SK-N-SH treated with all-trans-retinoic acid at 6 μM for 48 hours (cell line): Measurements from ENCODE around the gene KCNIP1.

Source experiments
- ATAC-seq: fragments of 200-7000 bp; cut with Tn5 transposase; 3 replicates; pipeline ENCODE4 v1.9.1; 2020; ENCODE audit warnings: mild to moderate bottlenecking, moderate library complexity
- BACH2 ChIP-seq: fragments of 250-450 bp; sonication (Bioruptor Pico); IDR thresholded peaks from 2 replicates; pipeline ENCODE4 v1.9.0; 2021; ENCODE audit warnings: mild to moderate bottlenecking, borderline replicate concordance
- CSDC2 ChIP-seq: fragments of 250-450 bp; sonication (Bioruptor Pico); IDR thresholded peaks from 2 replicates; pipeline ENCODE4 v1.5.0; 2020; ENCODE audit warnings: mild to moderate bottlenecking, moderate library complexity
- ESRRG ChIP-seq: fragments of 250-450 bp; sonication (Bioruptor Pico); IDR thresholded peaks from 2 replicates; pipeline ENCODE4 v1.6.1; 2021; ENCODE audit warnings: mild to moderate bottlenecking
- GLIS3 ChIP-seq: fragments of 250-450 bp; sonication (Bioruptor Pico); IDR thresholded peaks from 2 replicates; pipeline ENCODE4 v1.5.0; 2020; ENCODE audit warnings: mild to moderate bottlenecking, moderate library complexity
- ISL1 ChIP-seq: fragments of 250-450 bp; sonication (Bioruptor Pico); IDR thresholded peaks from 2 replicates; pipeline ENCODE4 v2.1.2; 2022; ENCODE audit warnings: mild to moderate bottlenecking, moderate library complexity
- OSR1 ChIP-seq: fragments of 250-450 bp; sonication (Bioruptor Pico); IDR thresholded peaks from 2 replicates; pipeline ENCODE4 v1.8.0; 2022; ENCODE audit warnings: moderate library complexity, mild to moderate bottlenecking, inconsistent platforms
- PPARA ChIP-seq: fragments of 250-450 bp; sonication (Bioruptor Pico); IDR thresholded peaks from 2 replicates; pipeline ENCODE4 v1.5.0; 2020; ENCODE audit warnings: mild to moderate bottlenecking, borderline replicate concordance
- RARB ChIP-seq: fragments of 250-450 bp; sonication (Bioruptor Pico); IDR thresholded peaks from 2 replicates; pipeline ENCODE4 v1.8.0; 2021; ENCODE audit warnings: mild to moderate bottlenecking, moderate library complexity
- SNAI2 ChIP-seq: fragments of 250-450 bp; sonication (Bioruptor Pico); IDR thresholded peaks from 2 replicates; pipeline ENCODE4 v1.5.0; 2020; ENCODE audit warnings: mild to moderate bottlenecking, moderate library complexity
- TCF4 ChIP-seq: fragments of 250-450 bp; sonication (Bioruptor Pico); IDR thresholded peaks from 2 replicates; pipeline ENCODE4 v1.8.0; 2021; ENCODE audit warnings: mild to moderate bottlenecking, moderate library complexity, borderline replicate concordance
- TOX ChIP-seq: fragments of 250-450 bp; sonication (Bioruptor Pico); IDR thresholded peaks from 2 replicates; pipeline ENCODE4 v1.8.0; 2021; ENCODE audit warnings: mild to moderate bottlenecking, moderate library complexity, borderline replicate concordance
- ZC3H10 ChIP-seq: fragments of 250-450 bp; sonication (Bioruptor Pico); IDR thresholded peaks from 2 replicates; pipeline ENCODE4 v1.5.1; 2021; ENCODE audit warnings: mild to moderate bottlenecking, moderate library complexity
- ZFP3 ChIP-seq: fragments of 250-450 bp; sonication (Bioruptor Pico); IDR thresholded peaks from 2 replicates; pipeline ENCODE4 v1.5.0; 2020; ENCODE audit warnings: mild to moderate bottlenecking, moderate library complexity
- ZFP30 ChIP-seq: fragments of 450-650 bp; formaldehyde crosslinking; IDR thresholded peaks from 2 replicates; pipeline ENCODE4 v1.5.0; 2022; ENCODE audit warnings: mild to moderate bottlenecking, moderate library complexity
- ZNF565 ChIP-seq: fragments of 450-650 bp; formaldehyde crosslinking; conservative IDR thresholded peaks from 2 replicates; pipeline ENCODE4 v1.5.0; 2020; ENCODE audit warnings: low read depth, mild to moderate bottlenecking, moderate library complexity
- ZNF70 ChIP-seq: fragments of 450-650 bp; formaldehyde crosslinking; IDR thresholded peaks from 2 replicates; pipeline ENCODE4 v1.5.0; 2020; ENCODE audit warnings: mild to moderate bottlenecking, moderate library complexity
- ZNF8 ChIP-seq: fragments of 450-650 bp; formaldehyde crosslinking; IDR thresholded peaks from 2 replicates; pipeline ENCODE4 v1.5.0; 2020; ENCODE audit warnings: mild to moderate bottlenecking, moderate library complexity
- TF ChIP-seq, protein P1 (sequence below): fragments of 250-450 bp; sonication (Bioruptor Pico); IDR thresholded peaks from 2 replicates; pipeline ENCODE4 v1.5.0; 2020; ENCODE audit warnings: mild to moderate bottlenecking, moderate library complexity
- TF ChIP-seq, protein P2 (sequence below): fragments of 250-450 bp; sonication (Bioruptor Pico); IDR thresholded peaks from 2 replicates; pipeline ENCODE4 v1.8.0; 2020; ENCODE audit warnings: mild to moderate bottlenecking, moderate library complexity, borderline replicate concordance
- TF ChIP-seq, protein P3 (sequence below): fragments of 250-450 bp; sonication (Bioruptor Pico); IDR thresholded peaks from 2 replicates; pipeline ENCODE4 v1.5.1; 2020; ENCODE audit warnings: low read depth, mild to moderate bottlenecking, moderate library complexity
- TF ChIP-seq, protein P4 (sequence below): fragments of 250-450 bp; sonication (Bioruptor Pico); IDR thresholded peaks from 2 replicates; pipeline ENCODE4 v1.8.0; 2021; ENCODE audit warnings: low read depth, mild to moderate bottlenecking, moderate library complexity, borderline replicate concordance
- TF ChIP-seq, protein P5 (sequence below): fragments of 250-450 bp; sonication (Bioruptor Pico); IDR thresholded peaks from 2 replicates; pipeline ENCODE4 v1.5.1; 2021; ENCODE audit warnings: mild to moderate bottlenecking, moderate library complexity

Gene KCNIP1

DNA sequence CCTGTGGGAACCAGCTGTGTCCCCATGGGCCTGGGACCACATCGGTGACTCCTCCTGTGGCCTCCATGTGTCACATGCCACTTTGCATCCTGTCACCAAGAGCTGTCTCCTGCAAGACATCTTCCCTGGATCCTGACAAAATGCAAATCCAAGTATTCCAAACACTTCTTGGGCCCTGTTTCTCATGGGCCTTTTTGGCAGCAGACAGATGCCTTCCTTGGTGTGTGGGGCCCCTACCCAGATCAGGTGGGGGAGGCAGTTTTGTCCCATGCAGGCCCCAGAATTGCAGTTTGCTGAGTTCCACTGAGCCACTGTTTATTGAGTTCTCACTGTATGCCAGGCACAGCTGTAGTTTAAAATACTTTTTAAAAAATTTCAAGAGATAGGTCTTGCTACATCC lies 217.2 kb downstream of the KCNIP1 start:
- no peak for TF ChIP-seq BACH2 (CRISPR knock-in tag)
- TF ChIP-seq, protein P1, sequence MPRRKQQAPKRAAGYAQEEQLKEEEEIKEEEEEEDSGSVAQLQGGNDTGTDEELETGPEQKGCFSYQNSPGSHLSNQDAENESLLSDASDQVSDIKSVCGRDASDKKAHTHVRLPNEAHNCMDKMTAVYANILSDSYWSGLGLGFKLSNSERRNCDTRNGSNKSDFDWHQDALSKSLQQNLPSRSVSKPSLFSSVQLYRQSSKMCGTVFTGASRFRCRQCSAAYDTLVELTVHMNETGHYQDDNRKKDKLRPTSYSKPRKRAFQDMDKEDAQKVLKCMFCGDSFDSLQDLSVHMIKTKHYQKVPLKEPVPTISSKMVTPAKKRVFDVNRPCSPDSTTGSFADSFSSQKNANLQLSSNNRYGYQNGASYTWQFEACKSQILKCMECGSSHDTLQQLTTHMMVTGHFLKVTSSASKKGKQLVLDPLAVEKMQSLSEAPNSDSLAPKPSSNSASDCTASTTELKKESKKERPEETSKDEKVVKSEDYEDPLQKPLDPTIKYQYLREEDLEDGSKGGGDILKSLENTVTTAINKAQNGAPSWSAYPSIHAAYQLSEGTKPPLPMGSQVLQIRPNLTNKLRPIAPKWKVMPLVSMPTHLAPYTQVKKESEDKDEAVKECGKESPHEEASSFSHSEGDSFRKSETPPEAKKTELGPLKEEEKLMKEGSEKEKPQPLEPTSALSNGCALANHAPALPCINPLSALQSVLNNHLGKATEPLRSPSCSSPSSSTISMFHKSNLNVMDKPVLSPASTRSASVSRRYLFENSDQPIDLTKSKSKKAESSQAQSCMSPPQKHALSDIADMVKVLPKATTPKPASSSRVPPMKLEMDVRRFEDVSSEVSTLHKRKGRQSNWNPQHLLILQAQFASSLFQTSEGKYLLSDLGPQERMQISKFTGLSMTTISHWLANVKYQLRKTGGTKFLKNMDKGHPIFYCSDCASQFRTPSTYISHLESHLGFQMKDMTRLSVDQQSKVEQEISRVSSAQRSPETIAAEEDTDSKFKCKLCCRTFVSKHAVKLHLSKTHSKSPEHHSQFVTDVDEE (CRISPR knock-in tag): no peak
- TF ChIP-seq, protein P2, sequence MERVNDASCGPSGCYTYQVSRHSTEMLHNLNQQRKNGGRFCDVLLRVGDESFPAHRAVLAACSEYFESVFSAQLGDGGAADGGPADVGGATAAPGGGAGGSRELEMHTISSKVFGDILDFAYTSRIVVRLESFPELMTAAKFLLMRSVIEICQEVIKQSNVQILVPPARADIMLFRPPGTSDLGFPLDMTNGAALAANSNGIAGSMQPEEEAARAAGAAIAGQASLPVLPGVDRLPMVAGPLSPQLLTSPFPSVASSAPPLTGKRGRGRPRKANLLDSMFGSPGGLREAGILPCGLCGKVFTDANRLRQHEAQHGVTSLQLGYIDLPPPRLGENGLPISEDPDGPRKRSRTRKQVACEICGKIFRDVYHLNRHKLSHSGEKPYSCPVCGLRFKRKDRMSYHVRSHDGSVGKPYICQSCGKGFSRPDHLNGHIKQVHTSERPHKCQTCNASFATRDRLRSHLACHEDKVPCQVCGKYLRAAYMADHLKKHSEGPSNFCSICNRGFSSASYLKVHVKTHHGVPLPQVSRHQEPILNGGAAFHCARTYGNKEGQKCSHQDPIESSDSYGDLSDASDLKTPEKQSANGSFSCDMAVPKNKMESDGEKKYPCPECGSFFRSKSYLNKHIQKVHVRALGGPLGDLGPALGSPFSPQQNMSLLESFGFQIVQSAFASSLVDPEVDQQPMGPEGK: no peak
- TF ChIP-seq CSDC2: no peak
- TF ChIP-seq SNAI2: no peak
- TF ChIP-seq ZNF565: no peak
- TF ChIP-seq GLIS3 (CRISPR knock-in tag): no peak
- TF ChIP-seq ISL1 (CRISPR knock-in tag): no peak
- no peak for TF ChIP-seq OSR1 (CRISPR knock-in tag)
- no peak for TF ChIP-seq ZNF8 (CRISPR knock-in tag)
- TF ChIP-seq ZNF70 (CRISPR knock-in tag): no peak
- no peak for TF ChIP-seq ZFP30 (CRISPR knock-in tag)
- TF ChIP-seq ESRRG: no peak
- TF ChIP-seq TCF4: no peak
- TF ChIP-seq RARB (CRISPR knock-in tag): no peak
- TF ChIP-seq ZC3H10 (CRISPR knock-in tag): no peak
- no peak for TF ChIP-seq ZFP3 (CRISPR knock-in tag)
- TF ChIP-seq, protein P3, sequence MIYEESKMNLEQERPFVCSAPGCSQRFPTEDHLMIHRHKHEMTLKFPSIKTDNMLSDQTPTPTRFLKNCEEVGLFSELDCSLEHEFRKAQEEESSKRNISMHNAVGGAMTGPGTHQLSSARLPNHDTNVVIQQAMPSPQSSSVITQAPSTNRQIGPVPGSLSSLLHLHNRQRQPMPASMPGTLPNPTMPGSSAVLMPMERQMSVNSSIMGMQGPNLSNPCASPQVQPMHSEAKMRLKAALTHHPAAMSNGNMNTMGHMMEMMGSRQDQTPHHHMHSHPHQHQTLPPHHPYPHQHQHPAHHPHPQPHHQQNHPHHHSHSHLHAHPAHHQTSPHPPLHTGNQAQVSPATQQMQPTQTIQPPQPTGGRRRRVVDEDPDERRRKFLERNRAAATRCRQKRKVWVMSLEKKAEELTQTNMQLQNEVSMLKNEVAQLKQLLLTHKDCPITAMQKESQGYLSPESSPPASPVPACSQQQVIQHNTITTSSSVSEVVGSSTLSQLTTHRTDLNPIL: no peak
- TF ChIP-seq, protein P4, sequence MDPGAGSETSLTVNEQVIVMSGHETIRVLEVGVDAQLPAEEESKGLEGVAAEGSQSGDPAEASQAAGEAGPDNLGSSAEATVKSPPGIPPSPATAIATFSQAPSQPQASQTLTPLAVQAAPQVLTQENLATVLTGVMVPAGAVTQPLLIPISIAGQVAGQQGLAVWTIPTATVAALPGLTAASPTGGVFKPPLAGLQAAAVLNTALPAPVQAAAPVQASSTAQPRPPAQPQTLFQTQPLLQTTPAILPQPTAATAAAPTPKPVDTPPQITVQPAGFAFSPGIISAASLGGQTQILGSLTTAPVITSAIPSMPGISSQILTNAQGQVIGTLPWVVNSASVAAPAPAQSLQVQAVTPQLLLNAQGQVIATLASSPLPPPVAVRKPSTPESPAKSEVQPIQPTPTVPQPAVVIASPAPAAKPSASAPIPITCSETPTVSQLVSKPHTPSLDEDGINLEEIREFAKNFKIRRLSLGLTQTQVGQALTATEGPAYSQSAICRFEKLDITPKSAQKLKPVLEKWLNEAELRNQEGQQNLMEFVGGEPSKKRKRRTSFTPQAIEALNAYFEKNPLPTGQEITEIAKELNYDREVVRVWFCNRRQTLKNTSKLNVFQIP (CRISPR knock-in tag): no peak
- no peak for TF ChIP-seq TOX (CRISPR knock-in tag)

DNA sequence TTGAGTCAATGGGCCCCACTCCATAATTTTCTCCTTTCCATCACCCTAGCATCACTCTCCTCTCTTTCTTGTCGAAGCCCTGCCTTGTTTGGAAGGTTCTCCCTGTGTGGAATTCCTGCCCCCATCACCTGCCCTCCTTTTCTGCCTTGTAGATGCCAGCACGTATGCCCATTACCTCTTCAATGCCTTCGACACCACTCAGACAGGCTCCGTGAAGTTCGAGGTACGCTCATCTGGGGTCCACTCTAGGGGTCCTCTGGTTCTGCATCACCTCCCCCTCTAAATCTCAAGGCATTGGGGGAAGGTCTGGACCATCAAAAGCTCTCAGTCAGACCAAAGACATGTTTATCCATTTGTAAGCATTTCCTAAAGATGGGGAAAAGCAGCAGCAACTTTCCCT lies 217.9 kb downstream of the KCNIP1 start:
- TF ChIP-seq, protein P5, sequence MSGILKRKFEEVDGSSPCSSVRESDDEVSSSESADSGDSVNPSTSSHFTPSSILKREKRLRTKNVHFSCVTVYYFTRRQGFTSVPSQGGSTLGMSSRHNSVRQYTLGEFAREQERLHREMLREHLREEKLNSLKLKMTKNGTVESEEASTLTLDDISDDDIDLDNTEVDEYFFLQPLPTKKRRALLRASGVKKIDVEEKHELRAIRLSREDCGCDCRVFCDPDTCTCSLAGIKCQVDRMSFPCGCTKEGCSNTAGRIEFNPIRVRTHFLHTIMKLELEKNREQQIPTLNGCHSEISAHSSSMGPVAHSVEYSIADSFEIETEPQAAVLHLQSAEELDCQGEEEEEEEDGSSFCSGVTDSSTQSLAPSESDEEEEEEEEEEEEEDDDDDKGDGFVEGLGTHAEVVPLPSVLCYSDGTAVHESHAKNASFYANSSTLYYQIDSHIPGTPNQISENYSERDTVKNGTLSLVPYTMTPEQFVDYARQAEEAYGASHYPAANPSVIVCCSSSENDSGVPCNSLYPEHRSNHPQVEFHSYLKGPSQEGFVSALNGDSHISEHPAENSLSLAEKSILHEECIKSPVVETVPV (CRISPR knock-in tag): no peak
- TF ChIP-seq TOX (CRISPR knock-in tag) (no peak), ESRRG (no peak), SNAI2 (no peak), PPARA (CRISPR knock-in tag) (no peak), ZNF70 (CRISPR knock-in tag) (no peak), ZNF565 (no peak), ISL1 (CRISPR knock-in tag) (no peak), ZFP30 (CRISPR knock-in tag) (no peak), ZFP3 (CRISPR knock-in tag) (no peak)
- TF ChIP-seq, protein P1 (CRISPR knock-in tag): no peak
- TF ChIP-seq, protein P3: no peak

More for the DNA sequence above, 217.2 kb downstream of the KCNIP1 start:
- ATAC-seq: no peak

More for the DNA sequence above, 217.9 kb downstream of the KCNIP1 start:
- no peak for ATAC-seq
